Hepatocyte (in vitro differentiated cells): ENCODE data around the gene TLR8. TPM values are rescaled to one million over a fixed set of nuclear protein-coding genes. Genes with fewer than 3 reads are reported as not detected.

Experiments used
- DNase-seq: peaks from one replicate; pipeline ENCODE4 v3.0.0-alpha.2; 2016; ENCODE audit warnings: low spot score
- H2AFZ ChIP-seq: fragments of 200-600 bp; sonication (generic); 2 replicates; pipeline ENCODE4 v1.6.0; 2016; ENCODE audit warnings: antibody characterized with exemption, mild to moderate bottlenecking
- H3K27ac ChIP-seq: fragments of 200-600 bp; sonication (generic); 2 replicates; pipeline ENCODE4 v1.5.1; 2016; ENCODE audit warnings: mild to moderate bottlenecking
- H3K27me3 ChIP-seq: fragments of 200-600 bp; sonication (generic); 2 replicates; pipeline ENCODE4 v1.6.1; 2016
- H3K36me3 ChIP-seq: fragments of 200-600 bp; sonication (generic); replicated peaks from 2 replicates; pipeline ENCODE4 v1.5.1; 2016; ENCODE audit warnings: low read depth; ENCODE audit not compliant: insufficient read depth
- H3K4me1 ChIP-seq: fragments of 200-600 bp; sonication (generic); 2 replicates; pipeline ENCODE4 v1.5.1; 2016; ENCODE audit warnings: mild to moderate bottlenecking, moderate library complexity; ENCODE audit not compliant: insufficient read depth
- H3K4me2 ChIP-seq: fragments of 200-600 bp; sonication (generic); 2 replicates; pipeline ENCODE4 v1.6.0; 2016
- H3K4me3 ChIP-seq: fragments of 200-600 bp; sonication (generic); 2 replicates; pipeline ENCODE4 v1.5.1; 2016; ENCODE audit warnings: mild to moderate bottlenecking
- H3K79me2 ChIP-seq: fragments of 200-600 bp; sonication (generic); 2 replicates; pipeline ENCODE4 v1.6.0; 2017; ENCODE audit warnings: mild to moderate bottlenecking
- H3K9me2 ChIP-seq: fragments of 200-600 bp; sonication (generic); replicated peaks from 2 replicates; pipeline ENCODE4 v1.6.0; 2017; ENCODE audit warnings: mild to moderate bottlenecking; ENCODE audit not compliant: insufficient read depth
- H3K9me3 ChIP-seq: fragments of 200-600 bp; sonication (generic); 2 replicates; pipeline ENCODE4 v1.5.1; 2016; ENCODE audit warnings: low read depth, mild to moderate bottlenecking
- H4K20me1 ChIP-seq: fragments of 200-600 bp; sonication (generic); 2 replicates; pipeline ENCODE4 v1.6.0; 2016; ENCODE audit warnings: mild to moderate bottlenecking; ENCODE audit not compliant: insufficient read depth, poor library complexity, severe bottlenecking
- CTCF ChIP-seq: fragments of 200-600 bp; sonication (generic); IDR thresholded peaks from 2 replicates; pipeline ENCODE4 v1.5.1; 2016; ENCODE audit warnings: antibody characterized with exemption, mild to moderate bottlenecking; ENCODE audit not compliant: poor library complexity
- EZH2 ChIP-seq: fragments of 200-600 bp; sonication (generic); IDR thresholded peaks from 2 replicates; pipeline ENCODE4 v1.6.1; 2016; ENCODE audit warnings: antibody characterized with exemption, mild to moderate bottlenecking, borderline replicate concordance
- EZH2phosphoT487 ChIP-seq: fragments of 200-600 bp; sonication (generic); IDR thresholded peaks from one replicate; pipeline ENCODE4 v1.6.1; 2018; ENCODE audit warnings: antibody characterized with exemption, mild to moderate bottlenecking, low read depth, moderate library complexity; ENCODE audit not compliant: unreplicated experiment, severe bottlenecking
- WGBS: methylation state at CpG from one replicate; pipeline ENCODE4 v1.1.6; 2016; ENCODE audit warnings: low lambda C conversion rate; ENCODE audit errors: missing lambda C conversion rate; 5-methylcytosine and 5-hydroxymethylcytosine counted together
- polyA plus RNA-seq: library from polyadenylated mRNA; unstranded; fragments of >200 nt; fragmentation: Nextera tagmentation; extraction: Ambion mirVana; gene quantifications from 2 replicates; pipeline ENCODE4 v1.2.1, GENCODE V29; 2016
- total RNA-seq: library from RNA; depleted of rRNA; stranded (reverse); fragments of >200 nt; gene quantifications from 2 replicates; pipeline ENCODE4 v1.2.3, GENCODE V29; 2014

TLR8 gene
- total and polyA plus RNA-seq, 2 experiments from 2014 or later = 0.07 TPM; not detected in 1

GRCh38 chrX:12874581-12874980 lies 31.8 kb upstream of the TLR8 start:
- DNase-seq = no peak
- no peak overlapping the region for H3K4me3 ChIP-seq
- TF ChIP-seq EZH2 = no peak
- no peak for TF ChIP-seq EZH2phosphoT487
- no peak for TF ChIP-seq CTCF
- H3K79me2 ChIP-seq = no peaks in the 10 kb centered on the region
- H3K4me1 ChIP-seq = no peaks in the 10 kb centered on the region
- H4K20me1 ChIP-seq = no peaks in the 10 kb centered on the region
- WGBS = 40% methylated on average over 4 of the region's 4 CpGs
- H3K27ac ChIP-seq = no peak overlapping the region
- H3K9me2 ChIP-seq = no peaks in the 10 kb centered on the region
- H2AFZ ChIP-seq = no peak overlapping the region
- no peaks in the 10 kb centered on the region for H3K36me3 ChIP-seq
- H3K27me3 ChIP-seq = no peaks in the 10 kb centered on the region
- no peak overlapping the region for H3K4me2 ChIP-seq
- H3K9me3 ChIP-seq = no peaks in the 10 kb centered on the region

GRCh38 chrX:12877386-12877785 lies 29.0 kb upstream of the TLR8 start:
- Histone ChIP-seq H3K9me3 (no peaks in the 10 kb centered on the region), H3K4me3 (no peak overlapping the region), H3K79me2 (no peaks in the 10 kb centered on the region), H3K4me1 (no peaks in the 10 kb centered on the region), H3K27me3 (no peaks in the 10 kb centered on the region), H3K27ac (no peak overlapping the region), H4K20me1 (no peaks in the 10 kb centered on the region), H3K4me2 (no peak overlapping the region), H3K36me3 (no peaks in the 10 kb centered on the region), H2AFZ (no peak overlapping the region), H3K9me2 (no peaks in the 10 kb centered on the region)
- WGBS = 58% methylated on average over 8 of the region's 8 CpGs
- TF ChIP-seq EZH2phosphoT487 (no peak), EZH2 (no peak)
- DNase-seq = no peak

GRCh38 chrX:12878536-12878935 lies 27.9 kb upstream of the TLR8 start:
- DNase-seq = no peak
- Histone ChIP-seq H3K27me3 (no peaks in the 10 kb centered on the region), H3K4me1 (no peaks in the 10 kb centered on the region), H3K4me3 (no peak overlapping the region), H4K20me1 (no peaks in the 10 kb centered on the region), H3K9me2 (no peaks in the 10 kb centered on the region), H3K27ac (no peak overlapping the region), H2AFZ (no peak overlapping the region), H3K36me3 (no peaks in the 10 kb centered on the region), H3K9me3 (no peaks in the 10 kb centered on the region), H3K79me2 (no peaks in the 10 kb centered on the region), H3K4me2 (no peak overlapping the region)
- TF ChIP-seq EZH2 (no peak), EZH2phosphoT487 (no peak), CTCF (no peak)
- 39% methylated on average over 1 of the region's 1 CpG for WGBS

- no peak for DNase-seq
- H3K4me2 ChIP-seq = no peak overlapping the region
- H3K79me2 ChIP-seq = no peaks in the 10 kb centered on the region
- TF ChIP-seq EZH2 = no peak
- no peak for TF ChIP-seq CTCF
- TF ChIP-seq EZH2phosphoT487 = no peak
- H3K9me3 ChIP-seq = no peaks in the 10 kb centered on the region
- no peaks in the 10 kb centered on the region for H3K36me3 ChIP-seq
- H2AFZ ChIP-seq = no peak overlapping the region
- H3K27ac ChIP-seq = no peak overlapping the region
- no peaks in the 10 kb centered on the region for H3K9me2 ChIP-seq
- no peaks in the 10 kb centered on the region for H3K27me3 ChIP-seq
- no peaks in the 10 kb centered on the region for H4K20me1 ChIP-seq
- H3K4me1 ChIP-seq = no peaks in the 10 kb centered on the region
- H3K4me3 ChIP-seq = no peak overlapping the region
- WGBS = 81% methylated on average over 2 of the region's 2 CpGs
Observed at GRCh38 chrX:12881914-12882313, 24.5 kb upstream of the TLR8 start.
